GM15510 (cell line): Measurements from ENCODE around the gene PSG4.
"Not testable (repeated sequence)": the region's sequence is repeated elsewhere in the genome, so short reads cannot be mapped to it uniquely, and the experiment has no call there.

Experiments used
- POLR2A ChIP-seq: IDR thresholded peaks from 3 replicates; pipeline ENCODE4 v1.6.1; 2011; ENCODE audit warnings: borderline replicate concordance; ENCODE audit not compliant: insufficient read length; ENCODE audit errors: extremely low read depth

Gene PSG4

GRCh38 chr19:43205471-43206105 lies at the start of gene PSG4:
Gene PSG4 (minus strand): TSS chr19:43205638. CDS start chr19:43205536, 102 bp downstream.
- TF ChIP-seq POLR2A = not testable (repeated sequence)

DNA sequence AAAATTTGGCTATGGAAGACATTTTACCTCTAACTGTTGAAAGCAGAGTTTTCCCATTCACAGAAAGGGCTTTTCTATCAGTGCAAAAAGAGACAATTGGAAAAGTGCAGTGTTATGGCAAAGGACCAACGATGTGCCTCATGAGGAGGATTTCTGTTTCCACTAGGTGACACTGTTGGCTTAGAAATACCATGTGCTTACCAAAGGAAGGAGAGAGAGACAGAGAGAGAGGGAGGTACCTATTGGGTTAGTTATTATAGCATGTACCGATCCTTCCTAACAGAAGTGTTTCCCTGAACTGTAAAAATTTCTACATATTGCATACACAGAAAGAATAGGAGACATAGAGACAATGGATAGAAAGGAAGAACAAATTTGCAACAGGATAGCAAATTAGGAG lies 23.9 kb upstream of the PSG4 start:
- no peak for TF ChIP-seq POLR2A

DNA sequence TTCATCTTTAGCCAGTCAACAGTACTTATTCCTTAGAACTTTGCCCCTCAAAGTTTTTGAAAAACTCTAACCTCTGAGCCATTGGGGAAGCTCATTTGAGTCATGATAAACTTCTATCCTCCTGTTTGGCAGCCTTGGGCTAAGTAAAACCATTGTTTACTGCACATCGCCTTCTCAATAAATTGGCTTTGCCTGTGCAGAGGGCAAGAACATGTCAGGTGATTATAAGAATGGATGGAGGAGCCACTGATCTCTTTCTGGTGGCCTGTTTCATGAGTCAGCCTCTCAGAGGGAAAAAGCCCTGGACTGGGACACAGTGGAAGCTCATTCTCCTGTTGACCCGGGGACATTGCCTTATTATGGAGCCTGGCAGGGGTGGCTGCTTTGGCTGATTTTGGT lies 19.4 kb upstream of the PSG4 start:
- TF ChIP-seq POLR2A = no peak

- TF ChIP-seq POLR2A = no peak
Observed at GRCh38 chr19:43207991-43208390, 2.6 kb upstream of the PSG4 start.

DNA sequence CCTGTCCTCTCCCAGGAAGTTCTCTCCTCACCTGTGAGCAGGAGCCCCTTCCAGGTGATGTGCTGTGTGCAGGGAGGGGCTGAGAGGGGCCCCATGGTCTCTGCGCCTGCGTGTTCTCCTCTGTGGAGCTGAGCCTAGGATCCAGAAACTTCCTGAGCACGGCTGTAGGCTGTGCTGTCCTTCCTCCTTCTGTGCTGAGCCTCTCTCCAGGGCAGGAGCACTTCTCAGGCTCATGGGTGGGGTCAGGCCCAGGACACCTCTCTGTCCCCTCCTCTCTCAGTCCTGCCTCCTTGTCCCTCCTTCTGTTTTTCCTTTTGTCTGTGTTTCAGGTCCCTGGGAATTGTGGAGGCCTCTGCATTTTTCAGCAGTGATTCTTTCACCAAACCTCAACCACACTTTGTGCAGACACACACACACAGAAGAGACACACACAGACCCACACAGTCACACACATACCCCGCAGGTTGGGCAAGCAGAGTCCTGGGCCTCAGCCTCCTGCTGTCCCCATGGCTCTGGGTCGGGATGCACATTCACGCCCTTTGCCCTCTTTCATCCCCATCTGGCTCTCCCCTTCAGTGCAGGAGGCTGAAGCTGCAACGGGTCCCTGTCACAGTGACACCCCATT lies 19.0 kb downstream of the PSG4 start, which contains the start of gene PSG5:
Gene PSG5, minus strand, starts transcription at position 226 of the 625 bp plus-strand sequence. Its CDS starts 131 bp downstream, at position 95.
- not testable (repeated sequence) for TF ChIP-seq POLR2A

DNA sequence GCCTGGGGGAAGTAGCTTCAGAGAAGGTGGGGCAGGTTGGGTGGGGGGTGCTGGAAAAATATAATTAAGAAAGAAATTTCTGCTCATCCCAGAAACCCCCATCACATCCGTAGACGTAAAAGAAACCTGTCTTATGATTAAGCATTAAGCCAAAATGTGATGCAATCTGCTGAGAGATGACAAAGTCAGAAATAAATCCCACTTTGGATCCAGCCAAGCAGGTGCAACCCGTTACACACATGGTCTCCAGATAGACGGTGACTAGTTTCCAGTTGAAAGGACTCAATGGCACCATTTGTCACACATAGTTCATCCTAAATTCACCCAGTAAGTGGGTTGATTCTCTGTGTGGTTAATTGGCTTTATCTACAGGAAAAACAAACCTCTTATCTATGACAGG lies 53.2 kb downstream of the PSG4 start:
- TF ChIP-seq POLR2A = no peak

DNA sequence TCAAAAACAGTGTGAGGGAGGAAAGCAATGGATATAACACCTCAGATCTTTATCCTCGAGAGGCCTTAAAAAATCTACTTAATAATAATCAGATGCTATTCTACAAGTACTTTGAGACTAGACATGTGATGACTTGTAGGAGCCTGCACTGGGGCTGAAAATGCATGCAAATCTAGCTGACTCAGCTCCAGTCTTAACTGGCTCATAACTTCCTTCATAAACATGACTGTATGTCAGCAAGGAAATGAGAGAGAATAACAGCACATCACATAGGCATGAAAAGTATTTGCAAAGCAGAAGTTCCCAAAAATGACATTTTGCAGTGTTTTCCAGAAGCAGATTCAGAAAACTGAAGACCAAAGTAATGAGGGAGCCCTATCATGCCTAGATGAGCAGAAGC lies 57.2 kb downstream of the PSG4 start:
- TF ChIP-seq POLR2A = no peak
